Endodermal cell (in vitro differentiated cells): ENCODE measurements around the gene EIF4E1B. TPM values are rescaled to one million over a fixed set of nuclear protein-coding genes. Genes with fewer than 3 reads are reported as not detected.

Experiments
- DNase-seq: peaks from one replicate; pipeline ENCODE4 v3.0.0-alpha.2; 2017
- H3K27ac ChIP-seq: 2 replicates; pipeline ENCODE4 v1.5.1; 2013; ENCODE audit warnings: mild to moderate bottlenecking, low read depth, low read length, moderate library complexity
- H3K27me3 ChIP-seq: 2 replicates; pipeline ENCODE4 v1.6.1; 2013; ENCODE audit warnings: mild to moderate bottlenecking, low read length, moderate library complexity; ENCODE audit not compliant: insufficient read depth, control insufficient read depth, poor library complexity, severe bottlenecking
- H3K36me3 ChIP-seq: 2 replicates; pipeline ENCODE4 v1.7.0; 2013; ENCODE audit warnings: mild to moderate bottlenecking, low read length, moderate library complexity; ENCODE audit not compliant: control insufficient read depth, insufficient read depth
- H3K4me1 ChIP-seq: one replicate; pipeline ENCODE4 v1.7.0; 2013; ENCODE audit warnings: low read length; ENCODE audit not compliant: control insufficient read depth, insufficient read depth
- H3K4me3 ChIP-seq: 2 replicates; pipeline ENCODE4 v1.5.1; 2013; ENCODE audit warnings: mild to moderate bottlenecking, low read length, moderate library complexity
- H3K9ac ChIP-seq: 2 replicates; pipeline ENCODE4 v1.6.1; 2013; ENCODE audit warnings: mild to moderate bottlenecking, low read length, moderate library complexity; ENCODE audit not compliant: poor library complexity, severe bottlenecking; ENCODE audit errors: extremely low read depth
- H3K9me3 ChIP-seq: 2 replicates; pipeline ENCODE4 v1.6.1; 2013; ENCODE audit warnings: mild to moderate bottlenecking, low read length, moderate library complexity; ENCODE audit not compliant: control insufficient read depth
- H3K27ac Mint-ChIP-seq: 2 replicates; pipeline ENCODE4 v1.8.0; 2020; ENCODE audit warnings: mixed read lengths
- H3K27me3 Mint-ChIP-seq: 2 replicates; pipeline ENCODE4 v1.8.0; 2021; ENCODE audit warnings: mild to moderate bottlenecking, mixed read lengths; ENCODE audit not compliant: insufficient read depth
- H3K36me3 Mint-ChIP-seq: 2 replicates; pipeline ENCODE4 v1.8.0; 2020; ENCODE audit warnings: low read depth, mixed read lengths
- H3K4me1 Mint-ChIP-seq: 2 replicates; pipeline ENCODE4 v1.8.0; 2020; ENCODE audit warnings: mixed read lengths
- H3K4me3 Mint-ChIP-seq: 2 replicates; pipeline ENCODE4 v1.8.0; 2020; ENCODE audit warnings: mild to moderate bottlenecking, moderate library complexity, mixed read lengths
- H3K9me3 Mint-ChIP-seq: 2 replicates; pipeline ENCODE4 v1.8.0; 2020; ENCODE audit warnings: mild to moderate bottlenecking, mixed read lengths
- CTCF ChIP-seq: fragments of 200-600 bp; sonication (generic); conservative IDR thresholded peaks from 2 replicates; pipeline ENCODE4 v1.5.0; 2021; ENCODE audit warnings: antibody characterized with exemption, mild to moderate bottlenecking
- WGBS, 2 experiments: methylation state at CpG; one replicate each; pipeline versions ENCODE4 v1.1.5 to v1.1.7; 2013; ENCODE audit warnings: missing lambda C conversion rate in 2 of 2, mixed read lengths in 1 of 2; ENCODE audit not compliant: insufficient coverage in 1 of 2, insufficient read length in 1 of 2; 5-methylcytosine and 5-hydroxymethylcytosine counted together
- total RNA-seq, 2 donors: library from RNA; stranded (reverse); fragmentation: NEBNext Ultra II Directional in 1 of 2; extraction: Animal tissue kit (Norgen Biotek cat#: 25700) in 1 of 2; gene quantifications; 2 replicates in 1 of 2; 3 replicates in 1 of 2; pipeline ENCODE4 v1.2.1, GENCODE V29; 2021

Gene EIF4E1B
- total RNA-seq, 2 donors from 2014 or later: 1.4 to 2.0 TPM

- Histone ChIP-seq H3K27me3 (peaks cover 72% of the 10 kb centered on the region), H3K4me1 (no peaks in the 10 kb centered on the region), H3K4me3 (no peak overlapping the region), H3K36me3 (no peaks in the 10 kb centered on the region), H3K27ac (no peak overlapping the region), H3K9ac (no peak overlapping the region), H3K9me3 (no peaks in the 10 kb centered on the region)
- no peak overlapping the region for H3K27ac Mint-ChIP-seq
- 63 to 65% methylated on average over 11 to 13 of the region's 13 CpGs for WGBS, 2 experiments
- peaks cover 84% of the 10 kb centered on the region for H3K27me3 Mint-ChIP-seq
- H3K4me1 Mint-ChIP-seq: peaks cover 6% of the 10 kb centered on the region
- H3K4me3 Mint-ChIP-seq: peak overlapping the region; percentile 46
- H3K9me3 Mint-ChIP-seq: no peaks in the 10 kb centered on the region
- TF ChIP-seq CTCF: no peak
- no peak for DNase-seq
- no peaks in the 10 kb centered on the region for H3K36me3 Mint-ChIP-seq
These were observed 1.9 kb upstream of the EIF4E1B start for GRCh38 chr5:176628406-176629228.

- peak; percentile 60 for DNase-seq
- H3K27me3 ChIP-seq: peaks cover 70% of the 10 kb centered on the region
- Mint-ChIP-seq H3K27me3 (peaks cover 83% of the 10 kb centered on the region), H3K36me3 (no peaks in the 10 kb centered on the region), H3K4me3 (peak overlapping the region; percentile 46), H3K4me1 (peaks cover 13% of the 10 kb centered on the region), H3K27ac (no peak overlapping the region), H3K9me3 (no peaks in the 10 kb centered on the region)
- H3K27ac ChIP-seq: no peak overlapping the region
- H3K9me3 ChIP-seq: no peaks in the 10 kb centered on the region
- H3K9ac ChIP-seq: no peak overlapping the region
- 9 to 18% methylated on average over 8 to 34 of the region's 34 CpGs for WGBS, 2 experiments
- no peaks in the 10 kb centered on the region for H3K36me3 ChIP-seq
- peak overlapping the region; percentile 74 for H3K4me3 ChIP-seq
- no peak for TF ChIP-seq CTCF
- H3K4me1 ChIP-seq: no peaks in the 10 kb centered on the region
These were observed 1.1 kb upstream of the EIF4E1B start for GRCh38 chr5:176629317-176629852.

- 11 to 16% methylated on average over 20 of the region's 20 CpGs for WGBS, 2 experiments
- no peak for TF ChIP-seq CTCF
These were observed 277 bp downstream of the EIF4E1B start for GRCh38 chr5:176630681-176631222.

More at GRCh38 chr5:176630681-176631222, 277 bp downstream of the EIF4E1B start:
- peak; percentile 52 for DNase-seq
- Mint-ChIP-seq H3K4me3 (peak overlapping the region; percentile 46), H3K4me1 (peaks cover 13% of the 10 kb centered on the region), H3K27ac (no peak overlapping the region), H3K36me3 (no peaks in the 10 kb centered on the region), H3K27me3 (peaks cover 84% of the 10 kb centered on the region), H3K9me3 (no peaks in the 10 kb centered on the region)
- no peaks in the 10 kb centered on the region for H3K9me3 ChIP-seq
- H3K27me3 ChIP-seq: peaks cover 61% of the 10 kb centered on the region
- H3K27ac ChIP-seq: no peak overlapping the region
- no peaks in the 10 kb centered on the region for H3K36me3 ChIP-seq
- H3K4me3 ChIP-seq: peak overlapping the region; percentile 74
- H3K9ac ChIP-seq: no peak overlapping the region
- no peaks in the 10 kb centered on the region for H3K4me1 ChIP-seq
